SK-N-SH treated with all-trans-retinoic acid at 6 μM for 48 hours (cell line): Measurements from ENCODE around the gene ARID5A.

Source experiments
- ESRRG ChIP-seq: fragments of 250-450 bp; sonication (Bioruptor Pico); IDR thresholded peaks from 2 replicates; pipeline ENCODE4 v1.6.1; 2021; ENCODE audit warnings: mild to moderate bottlenecking
- TSHZ2 ChIP-seq: fragments of 250-450 bp; sonication (Bioruptor Pico); IDR thresholded peaks from 2 replicates; pipeline ENCODE4 v1.5.0; 2020; ENCODE audit warnings: mild to moderate bottlenecking, moderate library complexity
- ZFP3 ChIP-seq: fragments of 250-450 bp; sonication (Bioruptor Pico); IDR thresholded peaks from 2 replicates; pipeline ENCODE4 v1.5.0; 2020; ENCODE audit warnings: mild to moderate bottlenecking, moderate library complexity

GRCh38 chr2:96542357-96542977 is 5.9 kb downstream of the ARID5A start:
- TF ChIP-seq ESRRG (CRISPR knock-in tag), result no peak
- TF ChIP-seq ZFP3, result no peak
- no peak for TF ChIP-seq TSHZ2 (CRISPR knock-in tag)
